K562 (cell line): Measurements from ENCODE around the gene SCFD2. TPM values are rescaled to one million over a fixed set of nuclear protein-coding genes. Genes with fewer than 3 reads are reported as not detected.

ENCODE experiments used
- ATAC-seq: fragments of 200-7000 bp; cut with Tn5 transposase; 3 replicates; pipeline ENCODE4 v1.9.1; 2020; ENCODE audit warnings: moderate library complexity
- BruUV-seq: library from RNA; stranded (reverse); fragments of 400-500 nt; replicated peaks from 2 replicates; lab custom pipeline; 2021; lab: Mats Ljungman, UMichigan
- CTCF ChIA-PET: fragments of 300-600 bp; formaldehyde crosslinking; extraction: SDS; loops from one replicate; lab custom pipeline; 2021; ENCODE audit warnings: low intra/inter-chr PET ratio; lab: Yijun Ruan, JAX
- POLR2A ChIA-PET: fragments of 300-600, 350-650 bp; sonication (Branson Sonifier 250); formaldehyde crosslinking; extraction: SDS; loops from one replicate; lab custom pipeline; 2021; ENCODE audit warnings: antibody characterized with exemption, inconsistent platforms; lab: Yijun Ruan, JAX
- DNase-seq, 4 experiments: peaks; one replicate each; pipeline versions ENCODE4 v3.0.0 to v3.0.0-alpha.2; 2011 to 2018; ENCODE audit warnings: low spot score in 3 of 4, mixed read lengths in 3 of 4; ENCODE audit errors: extremely low read depth in 1 of 4
- FAIRE-seq: peaks from 2 replicates; lab custom pipeline; 2011; peaks lifted over from hg19 to GRCh38; lab: Jason Lieb, UNC
- H2AFZ ChIP-seq: 2 replicates; pipeline ENCODE4 v1.6.0; 2011; ENCODE audit warnings: low read depth, low read length, control low read depth, inconsistent platforms
- H3K27ac ChIP-seq: fragments of 200-600 bp; 3 replicates; pipeline ENCODE4 v1.8.0; 2011; ENCODE audit warnings: low read depth, mild to moderate bottlenecking, control low read depth, inconsistent platforms, low read length, moderate library complexity, mixed read lengths; ENCODE audit errors: extremely low read depth
- H3K27me3 ChIP-seq, 2 experiments: fragments of 300-600 bp in 1 of 2; 2 replicates in 1 of 2; 3 replicates in 1 of 2; pipeline versions ENCODE4 v1.6.0 to v1.8.0; 2011; ENCODE audit warnings: inconsistent platforms in 2 of 2, low read length in 2 of 2, mild to moderate bottlenecking in 1 of 2, mixed read lengths in 1 of 2, moderate library complexity in 1 of 2; ENCODE audit not compliant: control insufficient read depth in 2 of 2, insufficient read depth in 2 of 2
- H3K36me3 ChIP-seq: fragments of 300-600 bp; 3 replicates; pipeline ENCODE4 v1.8.0; 2011; ENCODE audit warnings: mild to moderate bottlenecking, low read length, inconsistent platforms; ENCODE audit not compliant: control insufficient read depth, insufficient read depth
- H3K4me1 ChIP-seq, 2 experiments: fragments of 200-600 bp in 1 of 2; replicated peaks in 1 of 2; 2 replicates in 1 of 2; 3 replicates in 1 of 2; pipeline versions ENCODE4 v1.5.1 to v1.8.0; 2011; ENCODE audit warnings: inconsistent platforms in 2 of 2, low read length in 2 of 2, mild to moderate bottlenecking in 1 of 2, mixed read lengths in 1 of 2, moderate library complexity in 1 of 2; ENCODE audit not compliant: control insufficient read depth in 2 of 2, insufficient read depth in 2 of 2
- H3K4me2 ChIP-seq: 2 replicates; pipeline ENCODE4 v1.6.1; 2011; ENCODE audit warnings: low read length, control low read depth, inconsistent platforms, mixed read lengths; ENCODE audit not compliant: insufficient read depth
- H3K4me3 ChIP-seq: fragments of 200-600 bp; sonication (generic), shearing (Covaris generic); 2 replicates; pipeline ENCODE4 v1.5.1; 2016; ENCODE audit warnings: control low read depth, inconsistent platforms
- H3K79me2 ChIP-seq: fragments of 200-600 bp; 3 replicates; pipeline ENCODE4 v1.8.0; 2011; ENCODE audit warnings: low read length, inconsistent platforms; ENCODE audit not compliant: control insufficient read depth, insufficient read depth
- H3K9ac ChIP-seq, 2 experiments: 2 replicates each; pipeline versions ENCODE4 v1.6.0 to v1.6.1; 2011; ENCODE audit warnings: low read depth in 2 of 2, low read length in 2 of 2, control low read depth in 1 of 2, inconsistent platforms in 1 of 2, mild to moderate bottlenecking in 1 of 2, mixed read lengths in 1 of 2; ENCODE audit not compliant: insufficient read depth in 1 of 2
- H3K9me1 ChIP-seq: one replicate; pipeline ENCODE4 v1.6.0; 2011; ENCODE audit warnings: inconsistent platforms, mild to moderate bottlenecking, low read length, moderate library complexity; ENCODE audit not compliant: control insufficient read depth, insufficient read depth
- H3K9me3 ChIP-seq: replicated peaks from 2 replicates; pipeline ENCODE4 v1.5.1; 2011; ENCODE audit warnings: low read depth, low read length, inconsistent platforms; ENCODE audit not compliant: control insufficient read depth, insufficient read depth
- H4K20me1 ChIP-seq: replicated peaks from 2 replicates; pipeline ENCODE4 v1.6.1; 2011; ENCODE audit warnings: low read length, inconsistent platforms, mixed read lengths; ENCODE audit not compliant: control insufficient read depth, insufficient read depth
- ATF4 ChIP-seq: fragments of 450-650 bp; formaldehyde crosslinking; IDR thresholded peaks from 2 replicates; pipeline ENCODE4 v1.4.0; 2022; ENCODE audit warnings: mild to moderate bottlenecking, moderate library complexity
- CCAR2 ChIP-seq: fragments of 200-400 bp; formaldehyde crosslinking; IDR thresholded peaks from 2 replicates; pipeline ENCODE4 v1.6.1; 2017; ENCODE audit warnings: mild to moderate bottlenecking, low read depth, low read length
- CHD2 ChIP-seq: IDR thresholded peaks from 2 replicates; pipeline ENCODE4 v1.6.1; 2011; ENCODE audit warnings: low read depth, low read length
- E2F5 ChIP-seq: sonication (generic); formaldehyde crosslinking; IDR thresholded peaks from 2 replicates; pipeline ENCODE4 v1.8.0; 2022; ENCODE audit warnings: mild to moderate bottlenecking, missing genetic modification reagents
- E2F8 ChIP-seq: fragments of 450-650 bp; IDR thresholded peaks from 2 replicates; pipeline ENCODE4 v1.7.1; 2018; ENCODE audit warnings: mild to moderate bottlenecking, low read depth; ENCODE audit not compliant: partially characterized antibody
- ELF2 ChIP-seq: fragments of 250-450 bp; sonication (Bioruptor Pico); IDR thresholded peaks from 2 replicates; pipeline ENCODE4 v1.5.0; 2021; ENCODE audit warnings: mild to moderate bottlenecking
- KLF1 ChIP-seq: fragments of 450-650 bp; IDR thresholded peaks from 2 replicates; pipeline ENCODE4 v1.6.1; 2016; ENCODE audit warnings: missing genetic modification characterization, missing compliant biosample characterization
- PKNOX1 ChIP-seq: fragments of 450-650 bp; IDR thresholded peaks from 2 replicates; pipeline ENCODE4 v1.6.1; 2016
- in situ Hi-C: fragments of 300-500 bp; cut with MboI; formaldehyde crosslinking; loops from 4 replicates; pipeline ENCODE4 v1.15.0; 2018; ENCODE audit warnings: inconsistent platforms, mixed read lengths
- intact Hi-C: fragments of 100-400 bp; cut with micrococcal nuclease; formaldehyde crosslinking; loops from 2 replicates; pipeline ENCODE4 v1.14.2; 2022
- polyA plus RNA-seq, 8 experiments: library from polyadenylated mRNA; depleted of rRNA in 4 of 8; stranded (reverse) in 5 of 8; unstranded in 3 of 8; fragments of >200 nt; fragmentation: Nextera tagmentation in 2 of 8; fragmentation: Illumina TruSeq in 1 of 8; extraction: Ambion mirVana in 2 of 8; extraction: Trizol in 1 of 8; gene quantifications; 2 replicates each; pipeline versions ENCODE4 v1.2.1 to v1.2.3, GENCODE V29; 2011 to 2014; ENCODE audit warnings: inconsistent platforms in 1 of 8, missing spikeins in 1 of 8
- total RNA-seq, 7 experiments: library from RNA; depleted of rRNA in 6 of 7; stranded (reverse); fragments of >200 nt in 6 of 7; fragmentation: Illumina TruSeq in 2 of 7; extraction: Trizol in 2 of 7; gene quantifications; 2 replicates each; pipeline versions ENCODE4 v1.2.1 to v1.2.3, GENCODE V29; 2011 to 2021; ENCODE audit warnings: low replicate concordance in 1 of 7

The SCFD2 gene
- total and polyA plus RNA-seq, 9 of the 15 experiments (the other 6 are each of a cell fraction or from before 2014, with no cell fraction given), result 5.7 to 30.3 (median 22.8) TPM

GRCh38 chr4:52915191-52915590 lies 450.7 kb downstream of the SCFD2 start:
- Histone ChIP-seq H2AFZ (no peak overlapping the region), H3K27me3 (no peaks in the 10 kb centered on the region), H3K79me2 (no peaks in the 10 kb centered on the region), H3K36me3 (no peaks in the 10 kb centered on the region), H3K4me2 (no peak overlapping the region), H3K9me1 (no peaks in the 10 kb centered on the region), H3K9ac (no peak overlapping the region), H3K4me1 (no peaks in the 10 kb centered on the region), H3K9me3 (no peaks in the 10 kb centered on the region), H3K27ac (no peak overlapping the region), H3K4me3 (no peak overlapping the region), H4K20me1 (no peaks in the 10 kb centered on the region)
- CTCF ChIA-PET, result no interaction called here
- POLR2A ChIA-PET, result no interaction called here
- no peak for DNase-seq
- no peak for FAIRE-seq
- TF ChIP-seq ATF4 (CRISPR knock-in tag), result no peak
- no peak for TF ChIP-seq KLF1 (tag)
- TF ChIP-seq E2F8, result no peak
- no peak for TF ChIP-seq CHD2
- no peak for TF ChIP-seq PKNOX1
- no peak for TF ChIP-seq E2F5
- TF ChIP-seq CCAR2, result no peak
- no peak for TF ChIP-seq ELF2
- no peak for ATAC-seq
- intact Hi-C loops, result no loop called here
- no TSS peak for BruUV-seq
- in situ Hi-C loops, result no loop called here
